GM18909 (cell line): ENCODE results near the gene MCF2L2.
"Not testable (repeated sequence)": the region's sequence is repeated elsewhere in the genome, so short reads cannot be mapped to it uniquely, and the experiment has no call there.

Source experiments
- ATAC-seq: cut with Tn5 transposase; IDR thresholded peaks from one replicate; pipeline ENCODE4 v1.9.1; 2021; ENCODE audit warnings: mild to moderate bottlenecking; ENCODE audit not compliant: unreplicated experiment, poor library complexity

MCF2L2 gene

GRCh38 chr3:183447206-183448001 is 19.0 kb upstream of the MCF2L2 start:
- peak; percentile 80 for ATAC-seq

- ATAC-seq = no peak
Measured at GRCh38 chr3:183446838-183447205, 18.4 kb upstream of the MCF2L2 start.

GRCh38 chr3:183444748-183445147 is 16.3 kb upstream of the MCF2L2 start:
- no peak for ATAC-seq

GRCh38 chr3:183443395-183444385 is 15.3 kb upstream of the MCF2L2 start:
- no peak for ATAC-seq

- ATAC-seq = no peak
Measured at GRCh38 chr3:183442994-183443393, 14.6 kb upstream of the MCF2L2 start.

- ATAC-seq = not testable (repeated sequence)
Measured at GRCh38 chr3:183440521-183440920, 12.1 kb upstream of the MCF2L2 start.

- no peak for ATAC-seq
Measured at GRCh38 chr3:183439515-183439914, 11.1 kb upstream of the MCF2L2 start.

- ATAC-seq = no peak
Measured at GRCh38 chr3:183438735-183439134, 10.3 kb upstream of the MCF2L2 start.

- ATAC-seq = no peak
Measured at GRCh38 chr3:183437666-183438564, 9.5 kb upstream of the MCF2L2 start.

- no peak for ATAC-seq
Measured at GRCh38 chr3:183437061-183437460, 8.6 kb upstream of the MCF2L2 start.

- peak; percentile 89 for ATAC-seq
Measured at GRCh38 chr3:183435661-183436060, 7.2 kb upstream of the MCF2L2 start.

GRCh38 chr3:183434992-183435391 is 6.6 kb upstream of the MCF2L2 start:
- ATAC-seq = no peak

- ATAC-seq = no peak
Measured at GRCh38 chr3:183434503-183434902, 6.1 kb upstream of the MCF2L2 start.

GRCh38 chr3:183430325-183430957 is 2.0 kb upstream of the MCF2L2 start:
- ATAC-seq = no peak

GRCh38 chr3:183427876-183428446 is 458 bp downstream of the MCF2L2 start:
- ATAC-seq = peak; percentile 38

- no peak for ATAC-seq
Measured at GRCh38 chr3:183427196-183427875, 1.1 kb downstream of the MCF2L2 start.

GRCh38 chr3:183418807-183419206 is 9.6 kb downstream of the MCF2L2 start:
- not testable (repeated sequence) for ATAC-seq

GRCh38 chr3:183411216-183411922 is 17.1 kb downstream of the MCF2L2 start:
- no peak for ATAC-seq
